H1 (cell line): ENCODE results near the gene ANKH. TPM values are rescaled to one million over a fixed set of nuclear protein-coding genes. Genes with fewer than 3 reads are reported as not detected.

Experiments used
- PHF8 ChIP-seq: fragments of 200-600 bp; sonication (generic); conservative IDR thresholded peaks from 2 replicates; pipeline ENCODE4 v1.7.1; 2012; ENCODE audit warnings: low read depth, mild to moderate bottlenecking, inconsistent platforms, low read length, moderate library complexity
- polyA plus RNA-seq, 7 experiments: library from polyadenylated mRNA; depleted of rRNA in 3 of 7; stranded (reverse) in 5 of 7; unstranded in 2 of 7; fragments of >200 nt in 5 of 7; fragments of 200-250 nt in 2 of 7; gene quantifications; 1 replicate in 5 of 7; 2 replicates in 1 of 7; 4 replicates in 1 of 7; pipeline versions ENCODE4 v1.2.1 to v1.2.3, GENCODE V29; 2011 to 2013; ENCODE audit warnings: missing spikeins in 2 of 7, mixed read lengths in 2 of 7
- total RNA-seq: library from RNA; stranded (reverse); fragmentation: NEBNext Ultra II Directional; extraction: Animal tissue kit (Norgen Biotek cat#: 25700); gene quantifications from 2 replicates; pipeline ENCODE4 v1.2.1, GENCODE V29; 2021

Gene ANKH
- total and polyA plus RNA-seq, 2 of the 8 experiments (the other 6 are each of a cell fraction or from before 2014, with no cell fraction given), result 5.3 to 13.0 TPM

GRCh38 chr5:14872070-14872989 lies 752 bp upstream of the ANKH start (continued):
- peak; percentile 27; the same call in 1 of the 2 replicates for TF ChIP-seq PHF8
